T-helper 22 cell (primary cell): ENCODE measurements around the gene RPTOR.

Experiments used
- DNase-seq: peaks from one replicate; pipeline ENCODE4 v3.0.0-alpha.2; 2020; ENCODE audit warnings: low read depth

The RPTOR gene

DNA sequence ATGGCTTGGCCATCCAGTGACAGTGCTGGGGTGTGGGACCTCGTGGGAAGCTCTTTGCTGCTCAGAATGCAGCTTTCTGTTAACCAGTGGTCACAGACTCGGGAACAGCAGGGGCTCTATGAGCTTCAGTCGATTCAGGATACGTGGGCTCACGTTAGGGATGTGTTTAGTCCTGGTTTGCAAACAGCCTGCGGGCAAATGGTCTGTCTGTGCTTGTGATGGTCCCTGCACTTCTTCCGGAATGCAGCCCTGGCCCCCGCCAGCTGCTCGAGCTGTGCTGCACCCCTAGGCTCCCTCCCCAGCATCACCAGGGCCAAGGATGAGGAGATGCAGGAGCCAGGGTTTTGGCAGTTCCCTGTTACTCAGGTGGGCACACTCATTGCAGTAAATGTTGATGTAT, 274.2 kb downstream of the RPTOR start:
- no peak for DNase-seq

DNA sequence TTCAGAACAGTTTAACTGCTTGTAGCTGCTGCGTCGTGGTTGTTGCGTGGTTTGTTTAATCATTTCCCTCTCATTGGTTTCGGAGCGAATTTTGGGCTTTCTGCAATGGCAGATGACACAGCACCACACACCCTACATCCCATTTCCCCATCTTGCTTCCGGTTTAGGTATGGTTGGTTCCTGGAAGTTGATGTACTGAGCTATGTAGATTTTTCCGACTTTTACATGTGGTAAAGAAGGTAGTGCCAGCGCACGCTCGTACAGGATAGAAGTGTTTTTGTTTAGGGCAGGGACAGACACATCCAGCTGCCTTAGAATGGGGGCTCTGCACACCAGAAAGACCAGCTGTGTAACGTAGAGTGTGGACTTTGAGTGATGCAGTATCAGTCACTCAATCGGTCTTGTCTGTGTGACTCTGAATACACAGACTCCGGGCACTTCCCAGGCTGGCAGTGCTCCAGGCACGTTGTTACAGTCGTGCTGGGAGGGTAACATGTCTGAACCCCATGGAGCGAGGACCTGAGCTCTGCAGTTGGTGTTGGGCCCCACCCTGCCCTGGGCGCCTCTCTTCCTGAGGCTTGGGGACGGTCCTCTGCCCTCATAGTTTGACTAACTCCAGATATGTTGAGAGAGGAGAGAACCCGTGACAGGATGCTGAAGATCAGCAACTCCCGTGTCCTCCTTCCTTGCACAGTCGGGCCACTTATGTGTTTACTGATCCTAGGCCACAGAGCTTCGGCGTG, 275.0 kb downstream of the RPTOR start:
- DNase-seq, result no peak

DNA sequence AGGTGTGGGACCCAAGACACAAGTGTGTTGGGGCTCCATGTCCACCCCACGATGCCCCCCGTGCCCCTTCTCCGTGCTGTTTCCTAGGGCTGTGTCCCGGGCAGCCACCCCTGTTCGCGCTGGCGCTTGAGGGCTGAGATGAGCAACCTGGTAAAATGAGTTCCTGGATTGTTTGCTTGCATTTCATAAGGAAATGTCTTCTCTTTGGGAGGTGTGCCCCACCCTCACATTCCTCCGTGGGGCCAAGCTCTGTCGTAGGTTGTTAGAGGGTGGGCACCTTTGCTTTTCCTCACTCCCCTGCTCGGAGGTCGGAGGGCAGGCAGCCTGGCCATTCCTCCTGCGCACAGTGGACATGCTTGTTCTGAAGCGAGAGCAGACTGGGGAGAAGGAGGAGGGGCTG, 275.7 kb downstream of the RPTOR start:
- no peak for DNase-seq

DNA sequence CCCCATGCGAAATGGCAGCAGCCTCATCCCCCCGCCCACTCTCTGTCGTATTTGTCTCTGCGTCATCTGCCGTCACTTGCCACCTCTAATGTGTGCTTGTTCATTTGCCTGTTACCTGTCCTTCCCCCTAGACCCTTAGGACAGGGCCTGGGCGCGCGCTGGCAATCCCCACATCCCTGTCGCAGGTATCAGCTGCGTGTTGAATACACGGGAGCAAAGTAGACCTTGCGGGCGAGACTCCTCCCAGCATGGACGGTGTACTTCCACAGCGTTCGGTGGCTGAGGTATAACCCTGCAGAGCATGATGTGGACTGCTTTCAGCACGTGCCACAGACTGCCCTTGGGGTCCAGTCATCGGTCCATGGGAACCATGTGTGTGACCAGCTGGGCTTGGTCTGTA, 276.9 kb downstream of the RPTOR start:
- no peak for DNase-seq

DNA sequence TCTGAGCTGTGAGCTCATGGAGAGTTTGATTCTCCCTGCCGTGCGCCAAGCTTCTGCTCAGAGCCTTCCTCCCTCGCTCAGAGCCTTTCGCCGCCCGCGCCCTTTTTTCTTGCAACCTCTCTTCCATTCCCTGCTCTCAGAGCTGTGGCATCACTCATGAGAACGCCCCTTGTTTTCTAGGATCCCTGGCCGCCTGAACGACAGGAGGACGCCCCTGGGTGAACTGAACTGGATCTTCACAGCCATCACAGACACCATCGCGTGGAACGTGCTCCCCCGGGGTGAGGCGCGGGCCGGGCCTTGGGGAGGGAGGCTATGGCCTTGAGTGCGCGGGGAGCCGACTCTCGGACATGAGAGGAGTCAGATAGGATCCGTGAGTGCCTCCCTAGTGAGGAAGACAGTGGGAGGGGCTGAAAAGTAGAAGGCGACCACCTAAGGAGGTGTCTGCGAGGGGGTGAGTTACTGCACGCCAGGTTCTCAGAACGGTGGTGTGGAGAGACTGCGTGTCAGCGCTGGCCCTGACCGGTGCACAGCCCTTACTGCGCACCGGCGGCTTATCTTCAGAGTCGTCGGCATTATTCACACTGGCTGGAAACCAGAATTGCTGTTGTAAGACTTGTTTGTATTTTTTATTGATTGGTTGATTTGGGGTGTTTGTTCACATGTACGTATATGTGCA, 277.5 kb downstream of the RPTOR start:
- DNase-seq, result no peak

DNA sequence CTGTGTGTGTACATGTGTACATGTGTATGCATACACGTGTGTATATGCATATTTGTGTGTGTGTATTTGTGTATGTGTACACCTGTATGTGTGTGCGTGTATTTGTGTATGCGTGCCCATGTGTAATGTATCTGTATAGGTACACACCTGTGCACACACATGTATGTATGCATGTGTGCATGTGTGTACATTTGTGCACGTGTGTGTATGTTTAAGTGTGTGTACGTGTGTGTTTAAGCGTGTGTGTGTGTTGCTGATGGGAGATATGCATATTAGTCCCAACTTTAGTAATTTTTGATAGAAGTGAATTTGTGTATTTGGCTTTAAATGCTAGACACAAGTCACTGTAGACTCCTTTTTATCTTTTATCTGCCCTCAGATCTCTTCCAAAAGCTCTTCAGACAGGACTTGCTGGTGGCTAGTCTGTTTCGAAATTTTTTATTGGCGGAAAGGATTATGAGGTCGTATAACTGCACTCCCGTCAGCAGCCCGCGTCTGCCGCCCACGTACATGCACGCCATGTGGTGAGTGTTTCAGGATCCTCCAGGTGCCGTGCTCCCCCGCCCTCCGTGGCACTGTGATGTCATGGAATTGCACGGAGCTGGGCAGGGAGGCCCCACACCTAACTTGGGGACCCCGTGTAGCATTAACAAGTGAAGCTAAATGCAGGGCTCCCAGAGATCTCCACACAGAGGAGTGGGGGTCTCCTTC, 278.2 kb downstream of the RPTOR start:
- no peak for DNase-seq

DNA sequence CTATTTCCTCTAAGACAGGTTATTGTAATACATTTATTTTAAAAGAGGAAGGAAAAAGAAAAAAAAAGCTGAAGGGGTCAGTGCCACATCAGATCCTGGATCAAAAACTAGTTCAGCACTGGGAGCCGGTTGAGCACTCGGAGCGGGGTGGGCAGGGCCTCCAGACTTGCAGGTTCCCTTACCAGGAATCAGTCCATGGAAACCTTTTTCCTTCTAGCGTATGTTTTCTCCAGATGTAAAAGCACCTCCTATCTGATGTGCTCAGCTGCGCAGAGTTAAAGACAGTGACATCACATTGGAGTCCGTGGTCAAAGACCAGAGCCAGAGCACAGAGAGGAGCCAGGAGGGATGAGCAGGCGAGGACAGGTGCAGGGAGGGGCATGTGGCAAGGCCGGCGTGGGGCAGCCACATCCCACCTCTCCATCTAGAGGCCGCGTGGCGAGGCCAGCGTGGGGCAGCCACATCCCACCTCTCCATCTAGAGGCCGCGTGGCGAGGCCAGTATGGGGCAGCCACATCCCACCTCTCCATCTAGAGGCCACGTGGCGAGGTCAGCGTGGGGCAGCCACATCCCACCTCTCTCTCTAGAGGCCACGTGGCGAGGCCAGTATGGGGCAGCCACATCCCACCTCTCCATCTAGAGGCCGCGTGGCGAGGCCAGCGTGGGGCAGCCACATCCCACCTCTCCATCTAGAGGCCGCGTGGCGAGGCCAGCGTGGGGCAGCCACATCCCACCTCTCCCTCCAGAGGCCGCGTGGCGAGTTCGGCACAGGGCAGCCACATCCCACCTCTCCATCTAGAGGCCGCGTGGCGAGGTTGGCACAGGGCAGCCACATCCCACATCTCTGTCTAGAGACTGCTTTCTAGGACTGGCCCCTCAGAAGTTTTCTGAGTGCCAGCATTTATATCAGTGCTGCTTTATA, 280.2 kb downstream of the RPTOR start:
- no peak for DNase-seq

DNA sequence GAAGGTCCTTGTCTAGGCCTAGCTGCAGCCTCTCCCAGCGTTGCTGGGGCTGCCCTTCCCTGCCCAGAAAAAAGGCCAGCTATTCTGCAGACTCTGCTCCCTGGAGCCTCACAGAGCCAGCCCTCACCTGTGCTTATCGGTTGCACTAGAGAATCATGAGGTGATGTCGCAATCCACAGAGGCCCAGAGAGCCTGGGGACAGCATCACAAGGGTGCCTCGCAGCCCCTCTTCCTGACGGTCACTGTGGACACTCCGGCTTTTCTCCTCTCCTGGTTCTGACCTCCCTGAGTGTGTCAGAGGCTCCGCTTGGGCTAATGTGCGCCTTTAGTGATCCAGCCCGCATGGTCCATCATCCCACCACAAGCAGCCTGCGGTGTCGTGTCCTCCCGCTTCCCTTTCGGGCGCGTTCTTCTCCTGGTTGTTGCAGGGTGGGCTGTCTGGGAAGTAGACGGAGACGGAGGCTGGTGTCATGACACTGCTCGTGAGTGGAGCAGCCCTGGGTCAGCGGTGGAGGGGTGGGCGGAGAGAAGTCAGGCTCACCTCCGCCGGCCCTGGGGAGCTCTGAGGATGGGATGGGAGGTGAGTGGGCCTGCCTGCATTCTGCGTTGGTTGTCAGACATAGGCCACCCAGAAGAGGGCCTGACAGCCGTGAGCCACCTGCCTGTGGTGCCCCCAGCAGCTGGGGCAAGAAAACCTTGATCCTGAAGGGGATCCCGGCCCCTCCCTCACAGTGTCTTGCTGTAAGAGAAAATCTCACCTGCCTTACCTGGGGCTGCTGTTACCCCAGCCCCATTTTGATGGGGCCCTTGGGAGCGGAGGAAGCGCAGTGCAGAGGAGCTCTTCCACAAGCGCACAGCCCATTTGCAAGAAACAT, 281.1 kb downstream of the RPTOR start:
- DNase-seq, result no peak

DNA sequence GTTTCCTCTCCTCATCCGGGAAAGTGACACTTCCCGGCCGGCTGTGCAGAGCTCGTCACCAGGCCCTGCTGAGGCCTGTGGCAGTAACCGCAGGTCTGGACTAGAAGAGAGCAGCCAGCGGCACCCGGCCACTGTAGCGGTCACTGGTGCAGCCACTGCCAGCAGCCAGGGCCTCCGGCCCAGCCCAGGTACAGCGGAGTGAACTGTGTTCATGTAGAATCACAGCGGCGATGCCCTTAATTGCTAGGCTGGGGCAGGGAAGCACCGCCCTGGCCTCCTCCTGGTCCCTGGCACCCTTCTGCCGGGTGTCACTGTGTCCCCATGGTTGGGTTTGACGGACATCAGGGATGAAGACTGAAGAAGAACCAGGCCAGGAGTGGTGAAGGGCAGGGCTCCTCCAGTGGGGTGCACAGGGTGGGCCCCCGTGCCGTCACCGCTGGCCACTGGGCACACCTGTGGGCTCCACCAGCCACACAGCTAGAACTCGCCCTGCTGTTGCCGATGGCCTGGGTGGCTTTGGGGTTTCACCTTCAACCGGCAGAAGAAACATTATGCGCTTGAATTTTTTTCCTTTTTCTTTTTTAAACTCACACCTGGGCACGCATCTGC, 281.8 kb downstream of the RPTOR start:
- DNase-seq, result no peak

DNA sequence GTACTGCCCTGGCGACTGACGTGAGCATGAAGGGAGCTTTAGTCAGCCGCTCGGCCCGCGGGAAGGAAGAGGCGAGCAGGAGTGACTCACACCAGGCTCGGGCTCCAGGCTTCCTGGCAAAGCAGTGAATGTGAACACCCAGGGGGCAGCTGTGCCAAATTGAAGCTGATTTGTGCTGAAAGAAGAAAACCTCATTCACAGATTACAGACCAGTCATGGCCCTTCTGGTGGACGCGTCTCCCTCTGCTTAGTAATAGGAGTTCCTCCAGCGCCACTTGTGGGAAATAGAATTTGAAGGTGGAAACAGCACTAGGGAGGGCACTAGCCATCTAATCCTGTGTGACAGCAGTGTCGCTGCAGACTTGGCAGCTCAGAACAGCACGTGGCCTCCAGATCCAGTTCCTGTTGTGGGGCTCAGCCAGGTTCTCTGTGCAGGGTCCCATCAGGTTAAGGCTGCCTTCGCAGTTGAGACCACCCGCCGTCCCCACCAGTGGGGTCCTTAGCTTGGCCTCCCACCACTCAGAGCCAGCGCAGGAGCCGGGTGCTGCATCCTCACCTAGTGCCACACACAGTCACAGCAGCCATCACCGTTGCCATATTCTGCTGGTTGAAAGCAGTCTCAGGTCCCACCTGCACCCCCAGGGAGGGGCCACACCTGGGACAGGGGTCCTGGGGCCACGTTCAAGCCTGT, 282.5 kb downstream of the RPTOR start:
- DNase-seq, result no peak

DNA sequence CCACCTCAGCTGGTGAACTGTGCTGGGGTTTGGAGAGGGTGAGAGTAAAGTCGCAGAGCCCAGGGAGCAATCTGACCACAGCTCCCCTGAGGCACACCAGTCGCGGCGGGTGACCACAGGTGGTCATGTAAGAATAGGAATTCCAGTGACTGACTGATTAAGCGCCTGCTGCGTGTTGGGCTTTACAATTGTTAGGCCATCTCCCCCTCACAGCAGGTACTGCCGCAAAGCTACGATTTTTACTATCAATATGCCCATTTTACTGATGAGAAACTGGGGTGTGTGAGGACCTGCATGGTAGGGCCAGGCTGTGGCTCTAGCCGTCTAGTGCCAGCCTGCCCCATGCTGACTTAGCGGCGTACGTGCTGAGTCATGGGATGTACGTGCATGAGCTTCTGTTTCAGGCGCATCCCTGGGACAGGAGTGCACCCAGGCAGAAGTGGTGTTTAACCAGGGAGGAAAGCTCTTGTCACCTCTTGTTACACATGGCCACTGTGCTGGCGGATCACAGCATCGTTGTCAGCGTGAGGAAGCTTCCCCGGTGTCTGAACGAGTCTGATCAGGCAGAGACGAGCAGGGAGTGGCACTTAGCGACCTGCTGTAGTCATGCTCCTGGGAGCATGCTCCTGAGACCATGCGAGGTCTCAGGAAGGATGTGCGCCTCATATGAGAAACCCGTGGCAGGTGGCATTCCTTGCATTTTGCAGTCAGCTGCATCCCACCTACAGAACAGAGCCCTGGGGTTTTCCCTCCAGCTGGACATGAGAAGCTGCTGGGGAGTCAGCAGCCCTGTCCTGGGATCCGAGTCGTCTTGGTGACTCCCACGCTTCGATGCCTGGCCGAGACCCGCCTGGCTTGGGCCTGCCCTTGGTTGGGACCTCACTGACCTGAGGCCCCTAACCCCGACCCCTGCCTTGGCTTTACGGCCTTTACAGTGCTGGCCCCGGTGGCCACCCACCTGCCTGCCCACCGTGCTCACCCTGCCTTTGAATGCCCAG, 283.3 kb downstream of the RPTOR start:
- DNase-seq, result no peak

DNA sequence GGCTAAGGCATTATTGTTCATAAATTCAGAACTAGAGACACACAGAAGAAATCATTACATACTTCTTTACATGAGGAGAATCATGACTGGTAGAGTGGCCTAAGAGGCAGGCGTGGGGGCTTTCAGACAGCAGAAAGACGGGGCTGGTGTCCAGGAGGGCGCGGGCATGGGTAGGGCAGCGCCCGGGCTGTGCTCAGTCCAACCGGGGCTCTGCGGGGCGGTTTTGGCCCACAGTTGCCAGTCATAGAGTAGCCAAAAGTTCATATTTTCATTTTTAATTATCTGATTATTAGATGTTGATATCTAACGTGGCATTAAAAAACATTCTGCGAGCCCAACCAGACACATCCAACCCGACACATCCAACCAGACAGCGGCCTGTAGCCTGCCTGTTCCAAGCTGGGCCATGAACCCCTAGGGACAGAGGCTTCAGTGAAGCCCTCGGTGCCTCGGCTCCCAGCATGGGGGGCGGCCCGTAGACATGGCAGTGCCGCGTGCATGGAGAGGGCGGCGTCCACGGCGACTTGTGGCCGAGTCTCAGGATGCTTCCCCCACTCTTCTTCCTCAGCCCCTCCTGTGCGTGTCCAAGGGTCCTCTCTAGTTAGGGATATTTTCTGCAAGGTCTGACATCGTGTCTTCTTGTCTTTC, 284.7 kb downstream of the RPTOR start:
- no peak for DNase-seq

DNA sequence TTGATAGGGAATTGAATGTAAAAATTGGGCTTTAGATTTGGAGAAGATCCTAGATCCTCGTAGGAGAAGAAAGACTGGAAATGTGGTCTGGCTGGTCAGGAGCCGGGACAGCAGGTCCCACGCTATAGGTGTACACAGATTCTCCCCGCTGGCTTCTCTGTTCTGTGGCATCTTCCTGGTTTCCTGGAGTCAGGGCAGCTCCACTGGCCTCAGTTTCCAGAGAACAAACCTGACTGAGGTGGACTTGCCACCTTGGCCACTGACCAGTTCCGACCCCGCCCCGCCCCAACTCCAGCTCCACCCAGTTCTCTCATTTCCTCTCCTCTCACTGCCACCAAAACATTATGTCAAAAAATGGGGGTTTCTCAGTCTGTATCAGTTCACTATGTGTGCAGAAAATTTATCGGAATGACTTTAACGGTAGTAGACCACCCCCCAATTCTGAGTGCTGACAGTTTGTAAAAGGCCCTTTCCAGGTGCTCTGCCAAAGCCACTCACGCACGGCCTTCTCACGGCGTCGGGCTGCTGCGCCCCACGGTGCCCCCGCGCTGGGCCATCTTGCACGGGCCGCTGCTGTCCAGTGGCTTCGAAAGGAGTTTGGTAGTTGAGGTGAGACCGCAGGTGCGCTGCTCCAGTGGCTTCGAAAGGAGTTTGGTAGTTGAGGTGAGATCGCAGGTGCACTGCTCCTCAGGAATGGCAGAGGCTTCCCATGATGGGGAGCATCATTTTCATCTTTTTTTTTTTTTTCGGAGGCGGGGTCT, 285.6 kb downstream of the RPTOR start:
- no peak for DNase-seq

DNA sequence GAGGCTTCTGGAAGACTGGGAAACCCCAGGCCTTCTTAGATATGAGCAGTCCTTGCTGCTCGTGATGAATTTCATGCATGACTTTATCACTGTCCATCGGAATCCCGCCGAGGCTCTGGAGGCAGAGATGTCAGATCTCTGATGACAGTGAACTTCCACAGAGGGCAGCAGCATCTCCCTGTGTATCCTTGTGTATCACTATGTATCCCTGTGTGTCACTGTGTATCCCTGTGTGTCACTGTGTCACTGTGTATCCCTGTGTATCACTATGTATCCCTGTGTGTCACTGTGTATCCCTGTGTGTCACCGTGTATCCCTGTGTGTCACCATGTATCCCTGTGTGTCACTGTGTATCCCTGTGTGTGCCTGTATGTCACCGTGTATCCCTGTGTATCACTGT, 286.9 kb downstream of the RPTOR start:
- no peak for DNase-seq

DNA sequence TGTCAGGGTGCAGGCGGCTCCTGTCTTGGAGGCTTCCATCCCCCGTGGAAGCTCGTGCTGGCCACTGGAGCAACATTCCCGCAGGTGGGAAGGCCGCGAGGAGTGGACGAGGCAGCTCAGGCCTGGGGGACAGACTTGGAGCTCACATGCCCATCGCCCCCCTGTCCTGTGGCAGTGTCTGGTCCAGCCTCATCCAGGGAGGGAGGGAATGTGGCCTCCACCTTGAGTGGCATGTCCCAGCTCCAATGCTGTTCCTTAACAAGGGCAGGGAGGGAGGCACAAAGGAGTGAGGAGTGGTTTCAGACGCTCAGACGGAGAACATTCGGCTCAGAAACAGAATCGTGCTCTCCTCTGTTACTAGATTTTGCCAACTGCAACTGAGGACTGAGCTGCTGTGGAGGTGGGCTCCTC, 287.6 kb downstream of the RPTOR start:
- DNase-seq, result no peak

DNA sequence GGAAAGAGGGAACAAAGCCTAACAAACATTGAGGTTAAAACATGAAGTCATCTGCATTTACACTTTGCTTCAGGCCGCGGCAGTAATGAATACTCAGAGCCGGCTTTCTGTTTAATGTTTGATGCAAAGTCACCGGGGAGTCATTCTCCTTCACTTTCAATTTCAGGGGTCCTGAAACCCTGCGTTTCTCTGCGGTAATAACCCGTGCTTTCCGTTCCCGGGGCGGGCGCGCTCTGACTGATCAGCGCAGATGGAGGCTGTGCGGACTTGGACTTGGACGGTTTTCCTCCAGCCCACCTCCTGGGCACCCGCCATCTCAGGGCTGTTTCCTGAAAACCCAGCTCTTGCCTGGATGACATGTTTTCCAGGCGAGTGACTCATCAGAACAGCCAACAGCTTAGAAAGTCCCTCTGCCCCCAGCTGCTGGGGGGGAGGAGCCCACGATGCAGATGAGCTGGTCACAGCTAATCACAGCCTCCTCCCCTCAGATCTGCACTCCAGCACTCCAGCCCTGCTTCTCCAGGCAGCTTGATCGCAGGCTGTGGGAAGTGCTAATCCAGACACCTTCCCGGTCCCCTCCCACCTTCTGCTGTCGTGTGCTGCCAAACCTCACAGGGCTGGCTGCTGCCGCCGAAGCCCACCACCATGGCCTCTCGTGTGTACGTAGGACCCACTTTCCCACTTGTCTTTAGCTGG, 288.4 kb downstream of the RPTOR start:
- peak; percentile 59 for DNase-seq
